ENCODE data around the gene AIF1L.

- TF ChIP-seq, protein P1, sequence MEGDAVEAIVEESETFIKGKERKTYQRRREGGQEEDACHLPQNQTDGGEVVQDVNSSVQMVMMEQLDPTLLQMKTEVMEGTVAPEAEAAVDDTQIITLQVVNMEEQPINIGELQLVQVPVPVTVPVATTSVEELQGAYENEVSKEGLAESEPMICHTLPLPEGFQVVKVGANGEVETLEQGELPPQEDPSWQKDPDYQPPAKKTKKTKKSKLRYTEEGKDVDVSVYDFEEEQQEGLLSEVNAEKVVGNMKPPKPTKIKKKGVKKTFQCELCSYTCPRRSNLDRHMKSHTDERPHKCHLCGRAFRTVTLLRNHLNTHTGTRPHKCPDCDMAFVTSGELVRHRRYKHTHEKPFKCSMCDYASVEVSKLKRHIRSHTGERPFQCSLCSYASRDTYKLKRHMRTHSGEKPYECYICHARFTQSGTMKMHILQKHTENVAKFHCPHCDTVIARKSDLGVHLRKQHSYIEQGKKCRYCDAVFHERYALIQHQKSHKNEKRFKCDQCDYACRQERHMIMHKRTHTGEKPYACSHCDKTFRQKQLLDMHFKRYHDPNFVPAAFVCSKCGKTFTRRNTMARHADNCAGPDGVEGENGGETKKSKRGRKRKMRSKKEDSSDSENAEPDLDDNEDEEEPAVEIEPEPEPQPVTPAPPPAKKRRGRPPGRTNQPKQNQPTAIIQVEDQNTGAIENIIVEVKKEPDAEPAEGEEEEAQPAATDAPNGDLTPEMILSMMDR (optimal IDR thresholded peaks at IDR 0.05 in 1 of 3, IDR thresholded peaks at IDR 0.05 in 1 of 3, conservative IDR thresholded peaks at IDR 0.05 in 1 of 3; ENCODE audit: extremely low read depth in 1 of 3, insufficient read depth in 2 of 3, low read length in 3 of 3), result no peak
- TF ChIP-seq EZH2 (IDR thresholded peaks at IDR 0.05; ENCODE audit: low read length), result no peak
Measured at GRCh38 chr9:131053896-131054295, 42.4 kb upstream of the AIF1L start.
